Measurements from ENCODE around the gene SSBP2. TPM values are rescaled to one million over a fixed set of nuclear protein-coding genes. Genes with fewer than 3 reads are reported as not detected.

The SSBP2 gene
- total and polyA plus RNA-seq, 2 donors (not counting 3 experiments of a cell fraction or from before 2014, with no cell fraction given) = 9.6 to 11.5 TPM

- FAIRE-seq = no peak
- no peaks in the 10 kb centered on the region for H3K27me3 ChIP-seq (ENCODE audit: control insufficient read depth in 2 of 2, insufficient read depth in 2 of 2, low read length in 2 of 2)
- H3K9me3 ChIP-seq (replicated peaks; ENCODE audit: control insufficient read depth, insufficient read depth, low read length) = no peaks in the 10 kb centered on the region
- TF ChIP-seq CTCF (IDR thresholded peaks at IDR 0.05; ENCODE audit: extremely low read depth in 1 of 2, insufficient read depth in 1 of 2, low read depth in 1 of 2, low read length in 2 of 2) = no peak
- TF ChIP-seq MAX (IDR thresholded peaks at IDR 0.05; ENCODE audit: insufficient read depth, insufficient read length) = no peak
- TF ChIP-seq GATA2 (IDR thresholded peaks at IDR 0.05; ENCODE audit: insufficient read depth, insufficient read length, low read depth, low read length) = no peak
- no peak for TF ChIP-seq JUN (IDR thresholded peaks at IDR 0.05; ENCODE audit: borderline replicate concordance, insufficient read depth, insufficient read length, low read depth)
- TF ChIP-seq POLR2A (IDR thresholded peaks at IDR 0.05; ENCODE audit: low read depth, low read length) = no peak
- TF ChIP-seq FOS (IDR thresholded peaks at IDR 0.05; ENCODE audit: borderline replicate concordance, insufficient read depth, low read length) = no peak
- TF ChIP-seq EZH2 (IDR thresholded peaks at IDR 0.05; ENCODE audit: borderline replicate concordance, low read depth, low read length, severe bottlenecking) = no peak
- no peak for TF ChIP-seq MYC (IDR thresholded peaks at IDR 0.05; ENCODE audit: low read depth, low read length)
- no peak for TF ChIP-seq POLR2AphosphoS5 (IDR thresholded peaks at IDR 0.05; ENCODE audit: insufficient read depth, low read depth, low read length)
- dilution Hi-C loops (cut with MboI; ENCODE audit: extremely low pct_ligation_motif_present, low sequenced_read_pairs) (no loop called here), intact Hi-C loops (cut with micrococcal nuclease) (no loop called here)
- H3K9me1 ChIP-seq (replicated peaks; ENCODE audit: control insufficient read depth, extremely low read depth, insufficient read depth, low read length) = no peaks in the 10 kb centered on the region
- H3K9ac ChIP-seq (replicated peaks; ENCODE audit: extremely low read depth, insufficient read depth, low read length) = no peak overlapping the region
- POLR2A ChIA-PET = no interaction called here
- H3K36me3 ChIP-seq (ENCODE audit: control insufficient read depth in 2 of 2, extremely low read depth in 1 of 2, insufficient read depth in 2 of 2, low read length in 2 of 2) = no peaks in the 10 kb centered on the region
- H3K4me1 ChIP-seq (ENCODE audit: control insufficient read depth, extremely low read depth, insufficient read depth, low read length) = peaks cover 9% of the 10 kb centered on the region
- CTCF ChIA-PET = no interaction called here
- no peak for DNase-seq (ENCODE audit: low read depth, low spot score)
- no peak overlapping the region for H3K4me3 ChIP-seq (replicated peaks in 1 of 3; ENCODE audit: insufficient read depth in 1 of 3, low read depth in 1 of 3, low read length in 3 of 3)
- H3K79me2 ChIP-seq (ENCODE audit: control insufficient read depth, insufficient read depth, low read length) = no peaks in the 10 kb centered on the region
- no peaks in the 10 kb centered on the region for H4K20me1 ChIP-seq (replicated peaks; ENCODE audit: control insufficient read depth, extremely low read depth, insufficient read depth, low read length)
- H3K27ac ChIP-seq (ENCODE audit: insufficient read depth, low read depth, low read length) = no peak overlapping the region
- no peak overlapping the region for H2AFZ ChIP-seq (ENCODE audit: low read depth, low read length)
- BruUV-seq (replicated peaks) = no TSS peak
- no peak overlapping the region for H3K4me2 ChIP-seq (ENCODE audit: insufficient read depth, low read length)
Measured at GRCh38 chr5:81646469-81646995, 104.4 kb downstream of the SSBP2 start.
